GM18951 (cell line): ENCODE results near the gene TOR4A.

Experiments
- POLR2A ChIP-seq: IDR thresholded peaks from 4 replicates; pipeline ENCODE4 v1.6.1; 2011; ENCODE audit warnings: mild to moderate bottlenecking; ENCODE audit not compliant: insufficient read length, insufficient read depth; ENCODE audit errors: extremely low read depth
- in situ Hi-C: fragments of 300-500 bp; cut with MboI; formaldehyde crosslinking; loops from one replicate; pipeline ENCODE4 v1.12.0; 2022; ENCODE audit warnings: low sequenced_read_pairs, mixed read lengths, inconsistent platforms; ENCODE audit not compliant: unreplicated experiment

TOR4A gene

DNA sequence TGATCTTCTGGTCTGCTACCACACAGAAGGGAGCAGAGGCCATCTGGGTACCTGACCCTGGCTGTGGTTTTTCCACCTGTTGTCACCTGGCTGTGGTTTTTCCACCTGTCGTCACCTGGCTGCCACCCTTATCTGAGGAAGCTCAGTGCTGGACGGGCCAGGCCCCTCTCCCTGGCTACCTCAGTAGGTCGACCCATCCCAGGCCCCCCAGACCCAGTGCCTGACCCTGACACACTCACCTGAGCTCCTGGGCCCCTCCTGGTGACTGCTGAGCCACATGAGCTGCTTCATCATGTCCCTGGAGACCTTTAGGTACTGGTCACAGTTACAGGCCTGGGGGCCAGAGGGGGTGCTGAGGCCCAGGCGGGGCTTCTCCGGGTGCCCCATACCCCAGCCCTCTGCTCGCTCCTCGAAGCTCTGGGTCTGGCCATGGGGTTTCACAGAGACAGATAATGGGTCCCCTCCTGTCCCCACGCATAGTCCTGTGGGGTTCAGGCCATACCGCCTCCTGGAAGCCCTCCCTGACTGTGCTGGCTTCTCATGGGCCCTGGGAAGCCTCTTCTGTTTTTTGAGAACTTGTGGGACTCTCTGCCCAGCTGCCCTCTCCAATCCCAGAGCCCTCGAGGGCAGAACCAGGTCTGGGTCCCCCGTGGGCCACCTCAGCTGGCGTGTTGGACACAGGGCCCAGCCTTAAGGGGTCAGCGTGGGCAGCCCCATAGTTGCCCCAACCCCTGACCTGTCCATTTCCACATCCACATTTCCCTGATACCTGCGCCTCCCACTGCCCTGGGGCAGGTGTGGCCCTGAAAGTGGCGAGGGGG is 32.1 kb downstream of the TOR4A start:
- no peak for TF ChIP-seq POLR2A
- in situ Hi-C loops, result no loop called here

DNA sequence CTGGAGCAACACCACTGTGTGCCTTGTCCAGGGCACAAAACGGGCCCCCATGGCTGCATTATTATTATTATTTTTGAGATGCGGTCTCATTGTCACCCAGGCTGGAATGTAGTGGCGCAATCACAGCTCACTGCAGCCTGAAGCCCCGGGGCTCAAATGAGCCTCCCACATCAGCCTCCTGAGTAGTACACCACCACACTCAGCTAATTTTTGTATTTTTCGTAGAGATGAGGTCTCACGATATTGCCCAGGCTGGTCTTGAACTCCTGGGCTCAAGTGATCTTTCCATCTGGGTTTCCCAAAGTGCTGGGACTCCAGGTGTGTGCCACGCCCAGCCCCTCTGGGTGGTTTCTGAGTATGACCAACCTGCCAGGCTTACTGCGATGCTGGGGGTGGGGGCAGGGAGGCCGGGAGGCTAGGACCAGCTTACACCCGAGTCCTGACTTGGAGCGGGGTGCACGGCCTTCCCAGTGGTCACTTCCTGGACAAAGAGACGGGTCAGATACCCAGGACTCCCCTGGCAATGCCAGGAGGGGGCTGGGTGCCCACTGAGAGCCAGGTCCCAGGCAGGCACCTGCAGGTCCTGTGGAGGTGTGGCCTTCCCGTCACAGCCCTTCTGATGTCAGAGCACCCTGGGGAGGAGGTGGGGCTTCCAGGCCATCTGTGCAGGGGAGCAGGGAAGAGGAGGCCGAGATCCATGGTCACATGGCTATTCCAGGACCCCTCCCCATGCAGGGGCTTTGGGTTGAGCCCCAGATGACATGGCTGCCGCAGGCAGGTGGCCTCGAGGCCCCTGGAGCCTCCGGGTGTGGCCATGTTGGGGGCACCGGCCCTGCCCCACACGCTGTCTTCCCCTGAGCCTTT is 32.9 kb downstream of the TOR4A start:
- in situ Hi-C loops, result no loop called here
- no peak for TF ChIP-seq POLR2A

DNA sequence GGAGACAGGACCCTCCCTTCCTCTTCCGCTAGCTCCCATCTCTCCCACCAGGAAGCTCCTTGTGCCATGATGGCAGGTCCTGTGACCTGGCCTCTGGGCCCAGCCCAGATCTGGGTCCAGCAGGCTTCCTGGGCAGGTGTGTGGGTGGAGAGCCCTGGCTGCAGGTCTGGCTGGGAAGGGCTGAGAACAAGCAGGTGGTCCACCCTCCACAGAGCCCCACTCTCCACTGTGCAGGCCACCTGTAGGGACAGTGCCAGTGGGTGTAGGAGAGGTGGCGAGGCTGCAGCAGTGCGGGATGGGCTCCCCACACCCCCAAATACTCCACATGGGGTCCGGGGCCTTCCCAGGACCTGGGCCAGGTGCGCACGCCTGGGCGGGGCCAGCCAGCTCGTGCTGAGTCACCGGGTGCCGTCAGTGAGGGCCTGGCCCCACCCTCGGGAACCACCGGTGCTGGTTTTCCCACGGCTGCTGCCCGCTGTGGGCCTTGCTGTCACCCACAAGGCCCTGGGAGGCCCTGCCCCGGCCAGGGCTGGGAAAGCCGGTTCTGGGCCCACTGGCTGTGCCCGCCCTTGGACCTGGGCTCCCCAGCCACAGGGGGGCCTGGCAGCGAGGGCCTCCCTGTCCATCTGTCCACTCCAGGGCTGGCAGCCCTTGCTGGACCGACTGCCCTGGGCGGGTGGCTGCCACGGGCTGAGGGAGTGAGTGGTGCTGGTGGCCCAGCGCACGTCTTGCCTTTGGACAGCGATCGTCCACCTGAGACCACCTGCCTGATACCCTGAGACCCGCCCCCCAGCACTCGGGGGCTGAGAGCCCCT is 33.9 kb downstream of the TOR4A start:
- in situ Hi-C loops, result no loop called here
- no peak for TF ChIP-seq POLR2A

DNA sequence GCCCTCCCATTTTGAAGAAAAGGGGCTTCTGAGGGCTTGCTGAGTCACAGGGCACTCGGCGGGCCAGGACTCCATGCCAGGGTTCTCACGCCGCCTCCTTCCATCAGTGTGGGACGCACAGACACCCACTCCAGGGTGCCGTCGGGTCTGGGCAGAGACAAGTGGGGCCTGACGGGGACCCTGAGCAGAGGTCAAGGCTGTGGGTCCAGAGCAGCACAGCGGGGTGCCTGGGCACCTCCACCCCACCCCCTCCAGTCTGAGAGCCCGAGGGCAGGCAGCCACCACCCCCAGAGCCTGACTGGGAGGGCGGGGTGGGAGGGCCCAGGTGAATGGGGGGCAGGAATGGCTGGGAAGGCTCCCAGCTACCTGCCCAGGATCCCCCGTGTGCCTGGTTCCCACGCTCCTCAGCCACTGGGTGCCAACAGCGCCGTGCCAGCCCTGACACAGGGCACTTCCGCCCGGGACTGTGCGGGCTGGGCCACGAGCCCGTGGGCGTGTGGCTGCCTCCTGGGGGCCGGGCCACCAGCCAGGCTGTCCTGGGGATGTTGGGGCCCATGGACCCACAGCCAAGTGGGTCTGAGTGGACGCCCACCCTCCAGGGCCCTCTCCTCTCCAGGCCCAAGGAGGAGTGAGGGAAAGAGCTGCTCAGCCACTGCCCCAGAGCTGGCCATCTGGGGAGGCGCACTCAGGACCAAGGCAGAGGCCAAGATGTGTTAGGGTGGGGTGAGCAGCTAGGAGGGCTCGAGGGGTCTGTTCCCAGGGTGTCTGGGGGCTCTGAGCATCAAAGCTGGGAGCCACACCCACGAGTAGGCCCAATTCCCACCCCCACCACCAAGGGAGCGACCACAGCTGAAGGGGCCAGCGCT is 34.7 kb downstream of the TOR4A start:
- in situ Hi-C loops, result no loop called here

DNA sequence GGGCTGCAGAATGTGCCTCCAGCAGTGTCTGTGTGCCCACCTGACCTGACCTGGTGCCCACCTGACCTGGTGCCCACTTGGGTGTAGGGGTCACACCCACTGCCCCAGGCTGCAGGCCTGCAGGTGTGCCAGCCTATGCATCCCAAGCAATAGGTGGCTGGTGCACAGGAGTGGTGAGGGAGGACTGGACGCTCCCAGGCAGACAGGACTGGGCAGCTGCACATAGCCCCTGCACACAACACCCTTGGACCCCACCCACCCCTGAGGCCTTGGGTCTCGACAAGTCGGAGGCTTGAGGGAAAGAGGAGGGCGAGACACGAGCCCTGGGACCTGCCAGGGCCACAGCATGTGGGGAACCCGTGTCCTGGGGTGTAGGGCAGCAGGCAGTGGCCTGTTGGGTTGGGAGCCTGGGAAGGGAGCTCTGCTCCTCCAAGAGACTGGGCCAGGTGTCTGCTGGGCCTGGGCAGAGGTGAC is 35.4 kb downstream of the TOR4A start:
- no peak for TF ChIP-seq POLR2A
- in situ Hi-C loops, result no loop called here

More for the DNA sequence above, 34.7 kb downstream of the TOR4A start:
- TF ChIP-seq POLR2A, result no peak

DNA sequence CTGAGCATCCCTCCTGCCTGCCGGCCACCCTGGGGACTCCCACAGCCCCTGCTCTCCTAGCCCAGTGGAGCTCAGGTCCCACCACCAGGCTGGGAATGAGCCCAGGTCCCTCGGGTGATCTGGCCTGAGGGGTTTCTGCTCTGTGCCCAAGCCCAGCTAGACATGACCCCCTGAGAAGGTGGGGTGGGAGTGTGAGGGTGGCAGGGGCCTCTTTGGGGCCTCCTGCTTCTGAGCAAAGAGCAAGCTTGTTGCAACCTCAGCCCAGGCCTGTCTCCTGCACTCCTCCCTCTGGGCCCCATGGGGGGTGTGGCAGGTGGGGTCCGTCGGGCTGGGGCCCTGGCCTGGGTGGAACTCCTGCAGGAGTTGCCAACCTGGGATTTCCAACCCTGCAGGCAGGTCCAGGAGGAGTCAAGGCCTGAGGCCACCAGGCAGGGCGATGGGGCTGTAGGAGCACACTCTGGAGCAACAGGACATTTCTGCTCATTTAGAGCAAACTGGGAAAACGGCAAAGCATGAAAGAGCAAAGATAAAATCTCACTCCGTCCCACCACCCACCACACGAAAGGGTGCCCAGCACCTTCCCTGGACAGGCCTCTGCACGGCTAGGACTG is 35.9 kb downstream of the TOR4A start:
- TF ChIP-seq POLR2A, result no peak
- in situ Hi-C loops, result no loop called here

DNA sequence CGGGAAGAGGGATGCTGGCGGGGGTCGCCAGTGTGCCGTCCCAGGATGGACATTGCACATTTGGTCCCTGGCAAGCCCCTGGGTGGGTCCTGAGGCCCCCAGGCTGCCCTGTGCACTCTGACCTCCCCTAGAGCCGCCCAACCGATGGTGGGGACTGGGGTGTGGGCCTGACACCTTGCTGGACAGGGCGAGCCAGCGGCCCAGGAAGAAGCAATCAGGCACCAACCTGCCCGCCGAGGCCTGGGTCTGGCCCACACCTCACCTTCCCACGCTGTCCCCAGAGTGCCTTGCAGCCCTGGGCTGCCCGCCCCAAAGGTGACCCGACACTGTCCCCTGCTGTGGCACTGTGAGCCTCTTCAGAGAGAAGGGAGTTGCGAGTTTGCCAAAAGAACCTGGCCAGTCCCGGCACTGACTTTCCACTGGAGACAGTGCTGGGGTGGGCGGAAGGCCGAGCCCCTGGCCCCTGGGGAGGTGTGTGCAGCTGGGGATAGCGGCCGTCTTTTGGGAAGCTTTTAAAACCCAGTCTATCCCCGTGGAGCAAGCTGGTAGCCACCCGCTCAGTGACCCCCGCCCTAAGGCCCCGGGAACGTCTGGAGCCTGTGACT is 36.5 kb downstream of the TOR4A start:
- no peak for TF ChIP-seq POLR2A
- in situ Hi-C loops, result no loop called here

DNA sequence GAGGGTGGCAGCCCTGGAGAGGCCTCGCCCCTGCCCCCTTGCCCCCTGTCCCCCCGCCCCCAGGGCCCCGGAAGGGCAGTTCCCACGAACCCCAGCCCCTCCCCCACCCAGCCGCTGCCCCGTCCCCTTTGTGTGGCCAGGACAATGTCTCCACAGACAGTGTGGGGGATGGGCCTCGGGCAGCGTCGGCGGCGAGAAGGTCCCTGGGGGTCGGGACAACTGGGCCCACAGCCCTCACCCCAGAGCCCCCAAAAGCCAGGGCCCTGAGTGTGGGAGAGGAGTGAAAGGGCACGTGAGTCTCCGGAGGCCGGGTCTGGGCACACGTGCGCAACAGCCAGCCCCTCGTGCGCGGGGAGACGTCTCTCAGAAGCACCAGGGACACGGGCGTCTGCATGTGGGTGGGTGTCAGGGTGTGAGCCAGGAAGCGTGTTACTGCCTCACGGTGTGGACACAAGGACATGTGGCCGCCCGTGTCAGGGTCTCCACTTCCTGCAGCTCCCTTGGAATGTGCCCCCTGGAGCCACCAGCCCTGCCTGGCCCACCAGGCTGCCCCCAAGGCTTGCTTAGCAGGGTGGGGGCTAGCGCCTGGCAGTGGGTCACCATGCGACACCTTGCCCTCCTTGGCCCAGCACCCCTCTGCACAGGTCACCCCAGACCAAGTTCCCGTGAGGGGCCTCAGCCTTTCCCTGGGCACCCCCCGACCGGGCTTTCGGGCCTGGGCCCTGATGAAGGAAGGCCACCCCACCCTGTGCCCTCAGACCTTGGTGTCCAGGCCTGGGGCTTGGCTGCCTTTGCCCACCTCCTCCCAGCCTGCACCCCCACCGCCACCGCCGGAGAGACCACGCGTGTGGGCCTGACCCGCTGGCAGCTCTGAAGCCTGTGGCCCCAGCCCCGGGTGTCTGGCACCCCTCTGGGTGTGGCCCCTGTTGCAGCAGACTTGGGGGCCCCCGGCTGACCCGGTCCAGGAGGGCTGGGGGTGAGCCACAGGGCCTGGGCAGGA is 37.3 kb downstream of the TOR4A start:
- in situ Hi-C loops, result no loop called here
- TF ChIP-seq POLR2A, result no peak

DNA sequence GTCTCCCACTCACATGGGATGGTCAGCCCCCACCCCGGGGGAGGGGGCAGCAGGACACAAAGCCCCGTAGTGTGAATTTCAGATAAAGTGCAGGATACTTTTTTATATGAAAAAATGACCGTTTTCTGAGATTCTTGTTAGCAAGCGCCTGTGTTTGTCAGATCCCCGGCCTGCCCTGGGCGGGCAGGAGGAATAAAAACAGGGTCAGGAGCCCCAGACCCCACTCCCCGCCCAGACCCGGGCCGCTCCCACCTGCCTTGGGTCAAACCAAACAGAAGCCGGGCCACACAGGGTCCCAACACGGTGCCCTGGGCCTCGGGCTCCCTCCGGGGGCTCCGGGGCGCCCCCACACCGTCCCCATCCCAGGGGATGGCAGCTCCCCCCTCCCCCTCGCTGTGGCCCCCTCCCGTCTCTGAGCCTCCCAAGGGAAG is 38.1 kb downstream of the TOR4A start:
- in situ Hi-C loops, result no loop called here
- no peak for TF ChIP-seq POLR2A

DNA sequence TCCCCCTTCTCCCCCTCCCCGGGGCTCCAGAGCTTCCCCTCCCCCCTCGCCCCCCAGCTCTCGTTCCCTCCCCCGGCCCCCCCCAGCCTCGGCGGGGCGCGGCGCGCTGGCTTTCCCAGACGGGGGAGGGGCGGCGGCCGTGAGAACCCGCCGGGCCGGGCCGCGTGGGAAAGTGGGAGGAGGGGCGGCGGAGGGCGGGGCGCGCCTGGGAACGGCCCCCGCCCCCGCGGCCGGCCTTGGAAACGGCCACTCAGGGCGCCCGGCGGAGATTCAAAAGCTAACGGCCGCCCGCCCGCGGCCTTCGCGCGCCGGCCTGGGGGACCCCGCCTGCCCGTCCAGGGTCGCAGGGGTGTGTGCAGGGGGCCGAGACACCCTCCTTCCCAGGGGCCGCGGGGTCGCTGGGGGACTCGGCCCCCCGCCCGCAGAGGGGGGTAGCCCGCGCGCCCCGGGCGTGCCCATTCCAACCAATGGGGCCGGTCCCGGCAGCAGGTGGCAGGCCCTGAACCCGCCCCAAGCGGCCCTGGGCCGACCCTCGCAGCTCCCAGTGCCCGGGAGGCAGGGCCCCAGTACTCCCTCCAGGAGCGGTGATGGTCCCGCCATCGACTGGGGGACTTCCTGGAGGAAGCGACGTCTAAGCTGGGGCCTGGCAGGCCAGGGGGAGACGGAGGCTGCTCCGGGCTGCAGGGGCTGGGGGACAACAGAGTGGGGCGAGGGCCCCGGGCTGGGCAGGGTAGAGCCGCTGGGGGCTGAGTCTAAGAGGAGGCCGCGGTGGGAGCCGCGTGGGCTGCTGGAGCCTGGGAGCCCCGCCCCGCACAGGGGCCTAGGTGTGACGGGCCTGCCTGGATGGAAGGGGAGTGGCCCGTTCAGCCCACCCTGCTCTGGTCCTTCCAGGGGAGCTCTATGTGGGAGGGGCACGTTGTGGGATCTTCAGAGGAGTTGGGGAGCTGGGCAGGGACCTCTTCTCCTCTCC is 38.8 kb downstream of the TOR4A start:
- in situ Hi-C loops, result no loop called here

More for the DNA sequence above, 38.8 kb downstream of the TOR4A start:
- peak; percentile 39 for TF ChIP-seq POLR2A
